ENCODE results near the gene ANO7.

DNA sequence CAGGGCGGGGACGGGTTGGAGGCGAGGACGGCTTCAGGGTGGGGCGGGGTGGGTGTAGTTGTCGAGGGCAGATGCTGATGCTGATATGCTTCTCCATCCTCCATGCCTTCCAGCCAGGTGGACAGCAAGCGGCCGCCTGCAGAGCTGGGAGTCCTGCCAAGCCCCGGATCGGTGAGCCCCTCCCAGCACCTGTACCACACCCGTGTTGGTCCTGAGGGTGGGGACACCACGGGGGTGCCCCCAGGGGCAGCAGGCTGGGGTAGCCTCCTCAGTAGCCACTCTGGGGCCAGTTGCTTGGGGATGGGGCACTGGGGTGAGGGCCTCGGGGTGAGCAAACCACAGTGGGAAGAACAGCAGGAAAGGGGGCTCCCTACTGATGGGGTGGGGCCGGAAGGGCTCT, 2.6 kb downstream of the ANO7 start:
- TF ChIP-seq, protein P1, sequence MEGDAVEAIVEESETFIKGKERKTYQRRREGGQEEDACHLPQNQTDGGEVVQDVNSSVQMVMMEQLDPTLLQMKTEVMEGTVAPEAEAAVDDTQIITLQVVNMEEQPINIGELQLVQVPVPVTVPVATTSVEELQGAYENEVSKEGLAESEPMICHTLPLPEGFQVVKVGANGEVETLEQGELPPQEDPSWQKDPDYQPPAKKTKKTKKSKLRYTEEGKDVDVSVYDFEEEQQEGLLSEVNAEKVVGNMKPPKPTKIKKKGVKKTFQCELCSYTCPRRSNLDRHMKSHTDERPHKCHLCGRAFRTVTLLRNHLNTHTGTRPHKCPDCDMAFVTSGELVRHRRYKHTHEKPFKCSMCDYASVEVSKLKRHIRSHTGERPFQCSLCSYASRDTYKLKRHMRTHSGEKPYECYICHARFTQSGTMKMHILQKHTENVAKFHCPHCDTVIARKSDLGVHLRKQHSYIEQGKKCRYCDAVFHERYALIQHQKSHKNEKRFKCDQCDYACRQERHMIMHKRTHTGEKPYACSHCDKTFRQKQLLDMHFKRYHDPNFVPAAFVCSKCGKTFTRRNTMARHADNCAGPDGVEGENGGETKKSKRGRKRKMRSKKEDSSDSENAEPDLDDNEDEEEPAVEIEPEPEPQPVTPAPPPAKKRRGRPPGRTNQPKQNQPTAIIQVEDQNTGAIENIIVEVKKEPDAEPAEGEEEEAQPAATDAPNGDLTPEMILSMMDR (IDR thresholded peaks at IDR 0.05; ENCODE audit: low read length) = no peak
- no peak for TF ChIP-seq EZH2phosphoT487 (IDR thresholded peaks at IDR 0.05; ENCODE audit: low read length)

All from MM.1S (cell line).